Aorta (tissue), 5 donors: ENCODE measurements around the gene ASL. TPM values are rescaled to one million over a fixed set of nuclear protein-coding genes. Genes with fewer than 3 reads are reported as not detected.
"Not testable (repeated sequence)": the region's sequence is repeated elsewhere in the genome, so short reads cannot be mapped to it uniquely, and the experiment has no call there.

Experiments
- ATAC-seq: fragments of 200-7000 bp; cut with Tn5 transposase; one replicate; pipeline ENCODE4 v1.9.1; 2022; ENCODE audit warnings: moderate library complexity; ENCODE audit not compliant: low FRiP score
- DNase-seq, 2 donors: peaks; one replicate each; pipeline ENCODE4 v3.0.0-alpha.2; 2020
- H3K27ac ChIP-seq, 2 donors: one replicate each; pipeline ENCODE4 v1.5.1; 2013; ENCODE audit warnings: low read length in 2 of 2, mild to moderate bottlenecking in 2 of 2, moderate library complexity in 2 of 2, control low read depth in 1 of 2, inconsistent platforms in 1 of 2, low read depth in 1 of 2
- H3K27me3 ChIP-seq, 2 donors: one replicate each; pipeline ENCODE4 v1.6.1; 2013; ENCODE audit warnings: control low read depth in 1 of 2, low read length in 1 of 2, mild to moderate bottlenecking in 1 of 2, moderate library complexity in 1 of 2; ENCODE audit not compliant: insufficient read depth in 2 of 2, control insufficient read depth in 1 of 2
- H3K36me3 ChIP-seq, 2 donors: one replicate each; pipeline ENCODE4 v1.6.1; 2013; ENCODE audit warnings: control low read depth in 1 of 2, low read length in 1 of 2, mild to moderate bottlenecking in 1 of 2; ENCODE audit not compliant: insufficient read depth in 2 of 2, control insufficient read depth in 1 of 2
- H3K4me1 ChIP-seq, 2 donors: one replicate each; pipeline ENCODE4 v1.6.1; 2013; ENCODE audit warnings: low read length in 2 of 2, control low read depth in 1 of 2, mild to moderate bottlenecking in 1 of 2, moderate library complexity in 1 of 2; ENCODE audit not compliant: insufficient read depth in 2 of 2, control insufficient read depth in 1 of 2
- H3K4me3 ChIP-seq, 2 donors: one replicate each; pipeline ENCODE4 v1.5.1; 2013; ENCODE audit warnings: low read length in 2 of 2, control low read depth in 1 of 2, mild to moderate bottlenecking in 1 of 2
- H3K9me3 ChIP-seq: one replicate; pipeline ENCODE4 v1.6.1; 2013; ENCODE audit warnings: mild to moderate bottlenecking, low read length; ENCODE audit not compliant: control insufficient read depth
- WGBS, 2 donors: extraction: QIAGEN DNeasy Blood & Tissue Kit; methylation state at CpG; one replicate each; pipeline ENCODE4 v1.1.7; 2013; 5-methylcytosine and 5-hydroxymethylcytosine counted together
- intact Hi-C, 2 donors: fragments of 100-400 bp; cut with DNase I; formaldehyde crosslinking; loops; one replicate each; pipeline versions ENCODE4 v1.14.2 to v1.15.0; 2022
- polyA plus RNA-seq, 2 donors: library from polyadenylated mRNA; stranded (reverse); fragments of 200-250 nt; gene quantifications; one replicate each; pipeline ENCODE4 v1.2.3, GENCODE V29; 2013
- total RNA-seq, 2 donors: library from RNA; stranded (reverse); fragmentation: NEBNext Ultra II Directional; extraction: Animal tissue kit (Norgen Biotek cat#: 25700); gene quantifications; one replicate each; pipeline ENCODE4 v1.2.1, GENCODE V29; 2021
- donor health status: healthy with polysubstance abuse.
- donor health status: Bipolar disorder and iron deficiency.
- donor health status: DM: no; HTN: no; CAD: no.
- donor health status: DM: no; HTN: no; CAD: no.
- donor health status: DM: yes; HTN: yes; CAD: no.

ASL gene
- total and polyA plus RNA-seq, 4 donors, result 26.8 to 98.7 (median 29.7) TPM

- whole genome bisulfite sequencing, 2 donors, result 84% methylated on average over 9 of the region's 9 CpGs
- Histone ChIP-seq H3K4me3 (no peak overlapping the region), H3K27me3 (no peaks in the 10 kb centered on the region), H3K9me3 (no peaks in the 10 kb centered on the region), H3K36me3 (no peaks in the 10 kb centered on the region), H3K4me1 (no peaks in the 10 kb centered on the region), H3K27ac (no peak overlapping the region)
- intact Hi-C loops, result no loop called here
- no peak for ATAC-seq
- no peak for DNase-seq
These were observed 20.2 kb upstream of the ASL start for GRCh38 chr7:66055321-66055956.

GRCh38 chr7:66060796-66061195, 14.8 kb upstream of the ASL start:
- Histone ChIP-seq H3K27ac (no peak overlapping the region), H3K36me3 (no peaks in the 10 kb centered on the region), H3K27me3 (no peaks in the 10 kb centered on the region), H3K4me1 (no peaks in the 10 kb centered on the region), H3K9me3 (no peaks in the 10 kb centered on the region), H3K4me3 (no peak overlapping the region)
- WGBS, 2 donors, result 89 to 90% methylated on average over 1 of the region's 1 CpG
- no peak for DNase-seq
- intact Hi-C loops, result no loop called here
- no peak for ATAC-seq

- Histone ChIP-seq H3K36me3 (no peaks in the 10 kb centered on the region), H3K27me3 (no peaks in the 10 kb centered on the region), H3K27ac (no peak overlapping the region), H3K4me3 (no peak overlapping the region), H3K4me1 (no peaks in the 10 kb centered on the region), H3K9me3 (no peaks in the 10 kb centered on the region)
- WGBS, 2 donors, result 87 to 90% methylated on average over 4 of the region's 4 CpGs
- no peak for DNase-seq
- intact Hi-C loops, result no loop called here
- ATAC-seq, result no peak
These were observed 5.9 kb upstream of the ASL start for GRCh38 chr7:66069732-66070131.

GRCh38 chr7:66070222-66070621, 5.4 kb upstream of the ASL start:
- no peak for DNase-seq
- intact Hi-C loops, result no loop called here
- H3K4me3 ChIP-seq, result no peak overlapping the region
- no peaks in the 10 kb centered on the region for H3K9me3 ChIP-seq
- no peak for ATAC-seq
- WGBS, 2 donors, result 93 to 100% methylated on average over 1 of the region's 1 CpG
- no peak overlapping the region for H3K27ac ChIP-seq
- H3K27me3 ChIP-seq, result no peaks in the 10 kb centered on the region
- H3K36me3 ChIP-seq, result no peaks in the 10 kb centered on the region
- no peaks in the 10 kb centered on the region for H3K4me1 ChIP-seq

- H3K27me3 ChIP-seq, H3K27ac ChIP-seq, H3K4me3 ChIP-seq, H3K36me3 ChIP-seq, H3K9me3 ChIP-seq, ATAC-seq, intact Hi-C loops, H3K4me1 ChIP-seq: not testable (repeated sequence)
- WGBS, 2 donors, result 64 to 65% methylated on average over 7 of the region's 7 CpGs
- DNase-seq, result peak in 1 of 2 donors; percentile 13
These were observed 3.4 kb upstream of the ASL start for GRCh38 chr7:66072208-66072607.

- no peaks in the 10 kb centered on the region for H3K36me3 ChIP-seq
- H3K27ac ChIP-seq, result no peak overlapping the region
- intact Hi-C loops, result loop anchor here in 1 of 2 donors (5.0 kb wide), 1 partner anchor 41 kb away; no protein-coding TSS in a partner anchor
- H3K4me3 ChIP-seq, result peak overlapping the region; percentile 59 to 87
- no peaks in the 10 kb centered on the region for H3K4me1 ChIP-seq
- H3K27me3 ChIP-seq, result no peaks in the 10 kb centered on the region
- H3K9me3 ChIP-seq, result no peaks in the 10 kb centered on the region
- no peak for DNase-seq
- 69 to 72% methylated on average over 11 of the region's 11 CpGs for WGBS, 2 donors
- no peak for ATAC-seq
These were observed 1.1 kb downstream of the ASL start for GRCh38 chr7:66076462-66077329.

GRCh38 chr7:66078067-66078466, 2.4 kb downstream of the ASL start:
- 86 to 90% methylated on average over 5 of the region's 5 CpGs for WGBS, 2 donors
- H3K4me3 ChIP-seq, result no peak overlapping the region
- no peak for ATAC-seq

GRCh38 chr7:66082083-66082482, 6.5 kb downstream of the ASL start:
- WGBS, 2 donors, result 96 to 98% methylated on average over 6 of the region's 6 CpGs
- no peaks in the 10 kb centered on the region for H3K9me3 ChIP-seq
- no peaks in the 10 kb centered on the region for H3K4me1 ChIP-seq
- intact Hi-C loops, result no loop called here
- H3K4me3 ChIP-seq, result no peak overlapping the region
- DNase-seq (no peak), ATAC-seq (no peak)
- H3K27me3 ChIP-seq, result no peaks in the 10 kb centered on the region
- no peak overlapping the region for H3K27ac ChIP-seq
- H3K36me3 ChIP-seq, result no peaks in the 10 kb centered on the region

More at GRCh38 chr7:66078067-66078466, 2.4 kb downstream of the ASL start:
- intact Hi-C loops, result loop anchor here in 1 of 2 donors (5.0 kb wide), 1 partner anchor 39 kb away; no protein-coding TSS in a partner anchor
- no peak for DNase-seq
- H3K4me1 ChIP-seq, result no peaks in the 10 kb centered on the region
- H3K9me3 ChIP-seq, result no peaks in the 10 kb centered on the region
- H3K36me3 ChIP-seq, result no peaks in the 10 kb centered on the region
- H3K27me3 ChIP-seq, result no peaks in the 10 kb centered on the region
- H3K27ac ChIP-seq, result no peak overlapping the region
